Aorta (tissue), 5 donors: ENCODE data around the gene COL4A2. TPM values are rescaled to one million over a fixed set of nuclear protein-coding genes. Genes with fewer than 3 reads are reported as not detected.

Experiments used
- ATAC-seq: fragments of 200-7000 bp; cut with Tn5 transposase; one replicate; pipeline ENCODE4 v1.9.1; 2022; ENCODE audit warnings: moderate library complexity; ENCODE audit not compliant: low FRiP score
- DNase-seq, 2 donors: peaks; one replicate each; pipeline ENCODE4 v3.0.0-alpha.2; 2020
- H3K27ac ChIP-seq, 2 donors: one replicate each; pipeline ENCODE4 v1.5.1; 2013; ENCODE audit warnings: low read length in 2 of 2, mild to moderate bottlenecking in 2 of 2, moderate library complexity in 2 of 2, control low read depth in 1 of 2, inconsistent platforms in 1 of 2, low read depth in 1 of 2
- H3K27me3 ChIP-seq, 2 donors: one replicate each; pipeline ENCODE4 v1.6.1; 2013; ENCODE audit warnings: control low read depth in 1 of 2, low read length in 1 of 2, mild to moderate bottlenecking in 1 of 2, moderate library complexity in 1 of 2; ENCODE audit not compliant: insufficient read depth in 2 of 2, control insufficient read depth in 1 of 2
- H3K36me3 ChIP-seq, 2 donors: one replicate each; pipeline ENCODE4 v1.6.1; 2013; ENCODE audit warnings: control low read depth in 1 of 2, low read length in 1 of 2, mild to moderate bottlenecking in 1 of 2; ENCODE audit not compliant: insufficient read depth in 2 of 2, control insufficient read depth in 1 of 2
- H3K4me1 ChIP-seq, 2 donors: one replicate each; pipeline ENCODE4 v1.6.1; 2013; ENCODE audit warnings: low read length in 2 of 2, control low read depth in 1 of 2, mild to moderate bottlenecking in 1 of 2, moderate library complexity in 1 of 2; ENCODE audit not compliant: insufficient read depth in 2 of 2, control insufficient read depth in 1 of 2
- H3K4me3 ChIP-seq, 2 donors: one replicate each; pipeline ENCODE4 v1.5.1; 2013; ENCODE audit warnings: low read length in 2 of 2, control low read depth in 1 of 2, mild to moderate bottlenecking in 1 of 2
- H3K9me3 ChIP-seq: one replicate; pipeline ENCODE4 v1.6.1; 2013; ENCODE audit warnings: mild to moderate bottlenecking, low read length; ENCODE audit not compliant: control insufficient read depth
- WGBS, 2 donors: extraction: QIAGEN DNeasy Blood & Tissue Kit; methylation state at CpG; one replicate each; pipeline ENCODE4 v1.1.7; 2013; 5-methylcytosine and 5-hydroxymethylcytosine counted together
- intact Hi-C, 2 donors: fragments of 100-400 bp; cut with DNase I; formaldehyde crosslinking; loops; one replicate each; pipeline versions ENCODE4 v1.14.2 to v1.15.0; 2022
- polyA plus RNA-seq, 2 donors: library from polyadenylated mRNA; stranded (reverse); fragments of 200-250 nt; gene quantifications; one replicate each; pipeline ENCODE4 v1.2.3, GENCODE V29; 2013
- total RNA-seq, 2 donors: library from RNA; stranded (reverse); fragmentation: NEBNext Ultra II Directional; extraction: Animal tissue kit (Norgen Biotek cat#: 25700); gene quantifications; one replicate each; pipeline ENCODE4 v1.2.1, GENCODE V29; 2021
- donor health status: healthy with polysubstance abuse.
- donor health status: Bipolar disorder and iron deficiency.
- donor health status: DM: no; HTN: no; CAD: no.
- donor health status: DM: no; HTN: no; CAD: no.
- donor health status: DM: yes; HTN: yes; CAD: no.

Gene COL4A2
- total and polyA plus RNA-seq, 4 donors = 117 to 1,110 (median 681) TPM

DNA sequence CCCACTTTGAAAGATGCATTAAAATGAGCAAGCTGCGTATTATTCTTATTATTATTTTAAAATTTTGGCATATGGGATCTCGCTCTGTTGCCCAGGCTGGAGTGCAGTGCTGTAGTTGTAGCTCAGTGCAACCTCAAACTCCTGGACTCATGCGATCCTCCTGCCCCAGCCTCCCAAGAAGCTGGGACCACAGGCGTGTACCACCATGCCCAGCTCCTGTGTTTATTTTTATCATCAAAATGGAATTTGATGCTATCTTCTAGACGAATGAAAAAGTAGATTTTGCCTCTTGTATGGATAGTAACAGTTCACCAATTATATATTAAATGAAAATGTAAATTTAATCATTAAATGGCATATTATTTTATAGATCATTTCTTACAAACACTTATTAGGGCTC, 43.7 kb upstream of the COL4A2 start:
- DNase-seq = no peak
- no peak for ATAC-seq
- 64 to 67% methylated on average over 5 of the region's 5 CpGs for WGBS, 2 donors
- no peak overlapping the region for H3K4me3 ChIP-seq
- H3K9me3 ChIP-seq = no peaks in the 10 kb centered on the region
- no peaks in the 10 kb centered on the region for H3K36me3 ChIP-seq
- H3K4me1 ChIP-seq = peaks cover under 1 to 7% of the 10 kb centered on the region in 2 donors
- intact Hi-C loops = no loop called here
- H3K27ac ChIP-seq = no peak overlapping the region
- H3K27me3 ChIP-seq = no peaks in the 10 kb centered on the region

DNA sequence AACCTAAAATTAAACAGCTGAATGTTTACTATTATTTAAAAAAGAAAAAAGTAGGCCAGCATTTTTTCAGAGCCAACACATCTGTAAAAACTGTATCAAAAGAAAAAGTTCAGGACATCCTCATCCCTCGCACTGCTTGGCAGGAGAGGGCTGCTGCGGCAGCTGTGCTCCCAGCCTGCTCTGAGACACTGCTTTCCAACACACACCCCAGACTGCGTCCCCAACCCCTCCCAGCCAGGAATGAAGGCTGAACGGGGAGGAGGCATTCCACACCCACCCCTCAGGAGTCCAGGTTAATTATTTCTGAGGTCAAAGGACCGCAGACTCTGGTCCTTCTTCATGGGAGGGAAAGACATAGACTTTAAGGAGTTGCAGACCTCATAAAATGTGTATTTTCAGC, 43.2 kb upstream of the COL4A2 start:
- H3K27ac ChIP-seq = peak overlapping the region in 1 of 2 donors; percentile 32
- H3K36me3 ChIP-seq = no peaks in the 10 kb centered on the region
- no peak for ATAC-seq
- no peaks in the 10 kb centered on the region for H3K9me3 ChIP-seq
- H3K27me3 ChIP-seq = no peaks in the 10 kb centered on the region
- intact Hi-C loops = no loop called here
- WGBS, 2 donors = 12 to 17% methylated on average over 5 of the region's 5 CpGs
- DNase-seq = no peak
- peaks cover 4 to 7% of the 10 kb centered on the region in 2 donors for H3K4me1 ChIP-seq
- no peak overlapping the region for H3K4me3 ChIP-seq

DNA sequence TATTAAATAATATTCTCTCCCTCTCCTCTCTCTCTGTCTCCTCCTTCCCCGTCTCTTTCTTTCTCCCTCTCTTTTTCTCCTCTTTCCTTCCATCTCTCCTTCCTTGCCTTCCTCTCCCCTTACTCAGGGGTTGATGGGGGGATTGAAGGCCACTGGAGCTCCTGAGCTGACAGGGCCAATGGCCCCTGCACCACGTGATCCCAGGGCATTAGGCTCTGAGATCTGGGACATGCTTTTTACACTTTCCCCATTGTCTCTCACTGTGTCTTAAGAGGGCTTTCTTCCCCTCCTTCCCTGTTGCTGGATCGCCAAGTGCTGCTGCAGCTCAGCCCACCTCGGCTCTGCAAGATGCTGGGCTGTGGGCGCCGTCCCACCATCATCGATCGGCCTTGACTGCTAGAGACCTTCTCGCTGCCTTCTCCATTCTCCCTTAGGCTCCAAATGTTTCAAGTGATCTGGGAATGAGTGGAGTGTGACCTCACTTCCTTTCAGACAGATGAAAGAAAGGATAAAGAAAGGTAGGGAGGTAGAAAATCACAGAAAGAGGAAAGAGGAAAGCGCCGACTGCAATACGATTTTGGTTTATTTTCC, 42.3 kb upstream of the COL4A2 start:
- Histone ChIP-seq H3K27me3 (no peaks in the 10 kb centered on the region), H3K4me3 (no peak overlapping the region), H3K36me3 (no peaks in the 10 kb centered on the region), H3K4me1 (peaks cover 4 to 7% of the 10 kb centered on the region in 2 donors), H3K9me3 (no peaks in the 10 kb centered on the region), H3K27ac (peak overlapping the region; percentile 14 to 60)
- intact Hi-C loops = loop anchor here in 1 of 2 donors (5.0 kb wide), 1 partner anchor 43 kb away; the partner anchor contains the start of genes COL4A1 and COL4A2
- WGBS, 2 donors = 78 to 85% methylated on average over 12 of the region's 12 CpGs
- ATAC-seq (no peak), DNase-seq (no peak)

DNA sequence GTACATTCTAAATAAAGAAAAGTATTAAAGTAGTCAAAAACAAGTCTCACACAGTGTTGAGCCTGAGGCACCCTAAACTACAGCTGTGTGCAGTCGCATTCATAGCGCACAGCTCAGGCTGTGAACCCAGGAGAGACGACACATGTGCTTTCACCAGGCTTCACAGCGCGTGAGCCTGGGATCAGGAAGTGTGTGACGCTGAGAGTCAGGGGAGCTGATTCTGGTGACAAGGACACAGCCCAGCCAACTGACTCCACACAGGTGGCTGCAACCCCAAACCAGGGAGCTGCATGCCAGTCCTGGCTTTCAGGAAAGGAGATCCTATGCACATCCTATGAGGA, 41.8 kb upstream of the COL4A2 start:
- Histone ChIP-seq H3K27ac (peak overlapping the region; percentile 2 to 70), H3K4me1 (peaks cover 4 to 7% of the 10 kb centered on the region in 2 donors), H3K9me3 (no peaks in the 10 kb centered on the region), H3K4me3 (no peak overlapping the region), H3K36me3 (no peaks in the 10 kb centered on the region), H3K27me3 (no peaks in the 10 kb centered on the region)
- 46 to 68% methylated on average over 6 of the region's 6 CpGs for WGBS, 2 donors
- intact Hi-C loops = loop anchor here in 1 of 2 donors (5.0 kb wide), 1 partner anchor 42 kb away; the partner anchor contains the start of genes COL4A1 and COL4A2
- no peak for DNase-seq
- ATAC-seq = peak; percentile 2

DNA sequence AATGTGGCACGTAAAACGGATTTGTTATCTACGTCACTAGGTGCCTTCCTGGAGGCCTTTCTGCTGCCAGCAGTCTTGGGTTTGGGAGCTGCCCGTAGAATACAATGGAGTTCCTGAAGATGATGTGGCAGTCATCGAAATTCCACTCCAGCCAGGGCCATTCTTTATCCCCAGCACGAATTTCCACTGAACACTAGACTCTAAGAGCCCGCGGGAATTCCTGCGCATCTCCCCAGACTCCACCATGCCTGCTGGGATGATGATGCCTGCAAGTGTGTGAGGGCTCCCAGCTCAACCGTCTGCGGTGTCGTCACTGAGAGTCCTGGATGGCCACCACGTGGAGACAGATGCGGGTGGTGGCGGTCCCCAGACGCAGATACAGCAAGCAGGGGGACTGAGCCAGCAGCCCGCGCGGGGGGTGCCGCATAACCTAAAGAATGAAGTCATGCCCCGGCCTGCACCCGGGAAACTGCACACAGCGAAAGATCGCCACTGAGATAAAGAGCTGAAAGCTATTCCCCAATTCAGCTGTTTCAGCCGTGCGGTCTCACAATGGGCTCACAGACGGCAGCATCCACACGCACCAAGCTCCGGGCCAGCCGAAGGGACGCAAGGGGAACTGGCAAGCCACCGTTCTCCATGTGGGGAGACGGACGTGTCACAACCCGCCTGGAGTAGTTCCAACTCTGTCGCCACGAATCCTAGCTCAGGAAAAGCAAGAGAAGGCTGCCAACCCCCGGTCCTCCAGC, 41.2 kb upstream of the COL4A2 start:
- H3K4me3 ChIP-seq = no peak overlapping the region
- peaks cover 4 to 7% of the 10 kb centered on the region in 2 donors for H3K4me1 ChIP-seq
- peak; percentile 57 for ATAC-seq
- no peaks in the 10 kb centered on the region for H3K36me3 ChIP-seq
- H3K9me3 ChIP-seq = no peaks in the 10 kb centered on the region
- intact Hi-C loops = loop anchor here in 1 of 2 donors (5.0 kb wide), 1 partner anchor 41 kb away; the partner anchor contains the start of genes COL4A1 and COL4A2
- peak; percentile 91 for DNase-seq
- H3K27ac ChIP-seq = peak overlapping the region; percentile 2 to 70
- H3K27me3 ChIP-seq = no peaks in the 10 kb centered on the region
- 14 to 17% methylated on average over 38 of the region's 38 CpGs for WGBS, 2 donors

DNA sequence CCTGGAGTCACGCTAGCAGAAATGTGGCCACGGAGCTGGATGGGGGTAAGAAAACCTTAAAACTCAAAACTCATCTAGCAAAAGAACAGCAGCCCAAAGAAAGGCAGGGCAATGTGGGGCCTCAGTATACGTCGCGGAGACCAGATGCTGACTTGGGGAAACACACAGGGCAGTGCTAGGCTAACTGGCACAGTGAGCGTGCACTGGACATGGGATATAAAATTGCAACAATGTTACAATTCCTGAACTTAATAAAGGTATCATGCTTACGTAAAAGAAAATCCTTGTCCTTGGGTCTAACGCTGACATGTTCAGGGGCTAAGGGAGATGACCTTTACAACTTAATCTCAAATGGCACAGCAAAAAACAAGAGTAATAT, 40.7 kb upstream of the COL4A2 start:
- Histone ChIP-seq H3K4me3 (no peak overlapping the region), H3K36me3 (no peaks in the 10 kb centered on the region), H3K27me3 (no peaks in the 10 kb centered on the region), H3K9me3 (no peaks in the 10 kb centered on the region), H3K27ac (peak overlapping the region in 1 of 2 donors; percentile 70), H3K4me1 (peaks cover 4 to 7% of the 10 kb centered on the region in 2 donors)
- no peak for DNase-seq
- intact Hi-C loops = loop anchor here in 1 of 2 donors (5.0 kb wide), 1 partner anchor 41 kb away; the partner anchor contains the start of genes COL4A1 and COL4A2
- ATAC-seq = no peak
- 11 to 17% methylated on average over 8 of the region's 8 CpGs for WGBS, 2 donors

DNA sequence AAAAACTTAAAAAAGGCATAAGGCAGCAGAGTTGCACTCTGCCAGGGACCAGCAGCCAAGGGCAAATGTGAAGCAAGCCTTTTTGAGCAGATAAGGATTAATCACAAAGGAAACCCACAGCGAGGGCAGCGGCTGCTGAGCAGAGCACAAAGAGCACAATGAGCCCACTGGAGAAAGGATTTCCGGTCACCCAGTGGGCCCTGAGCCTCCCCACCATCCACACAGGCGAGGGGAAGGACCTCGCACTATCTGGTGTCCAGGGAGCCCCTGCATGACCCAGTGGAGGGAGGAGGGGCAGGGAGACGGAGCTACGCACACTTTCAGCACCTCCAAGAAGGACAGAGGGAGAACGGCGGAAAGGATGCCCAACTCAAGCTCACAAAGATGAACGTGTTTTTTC, 40.1 kb upstream of the COL4A2 start:
- Histone ChIP-seq H3K4me3 (no peak overlapping the region), H3K36me3 (no peaks in the 10 kb centered on the region), H3K27me3 (no peaks in the 10 kb centered on the region), H3K27ac (peak overlapping the region in 1 of 2 donors; percentile 39), H3K4me1 (peaks cover 4 to 7% of the 10 kb centered on the region in 2 donors), H3K9me3 (no peaks in the 10 kb centered on the region)
- WGBS, 2 donors = 44 to 60% methylated on average over 10 of the region's 10 CpGs
- intact Hi-C loops = loop anchor here in 1 of 2 donors (5.0 kb wide), 1 partner anchor 40 kb away; the partner anchor contains the start of genes COL4A1 and COL4A2
- ATAC-seq (no peak), DNase-seq (no peak)

DNA sequence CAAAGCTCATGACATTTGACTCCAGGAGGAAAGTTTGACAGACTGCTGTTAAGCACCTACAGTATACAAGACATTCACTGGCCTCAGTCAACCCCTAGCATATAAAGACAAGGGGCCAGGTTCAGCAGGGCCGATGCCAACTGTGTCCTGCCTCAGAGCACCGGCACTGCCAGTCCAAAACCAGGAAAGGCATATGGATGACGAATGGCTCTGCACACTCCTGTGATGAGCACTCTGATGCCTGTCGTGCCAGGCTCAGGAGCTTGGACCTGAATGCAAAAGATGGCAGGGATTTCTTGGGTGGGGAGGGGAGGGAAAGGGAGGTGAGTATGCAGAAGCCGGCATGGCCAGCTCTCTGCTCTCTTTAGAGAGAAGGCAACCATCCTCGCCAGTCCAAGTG, 39.0 kb upstream of the COL4A2 start:
- no peak for ATAC-seq
- no peak for DNase-seq
- H3K4me3 ChIP-seq = no peak overlapping the region
- WGBS, 2 donors = 6 to 11% methylated on average over 6 of the region's 6 CpGs
- H3K27ac ChIP-seq = peak overlapping the region in 1 of 2 donors; percentile 7
- peaks cover 4% of the 10 kb centered on the region in 2 donors for H3K4me1 ChIP-seq
- H3K9me3 ChIP-seq = no peaks in the 10 kb centered on the region
- H3K36me3 ChIP-seq = peaks cover 0 to 4% of the 10 kb centered on the region in 2 donors
- intact Hi-C loops = loop anchor here in 1 of 2 donors (5.0 kb wide), 1 partner anchor 39 kb away; the partner anchor contains the start of genes COL4A1 and COL4A2
- no peaks in the 10 kb centered on the region for H3K27me3 ChIP-seq
